Osteocyte (in vitro differentiated cells): ENCODE data around the gene TMEM86B. TPM values are rescaled to one million over a fixed set of nuclear protein-coding genes. Genes with fewer than 3 reads are reported as not detected.

Source experiments
- DNase-seq: peaks from one replicate; pipeline ENCODE4 v3.0.0; 2021; ENCODE audit warnings: mixed read lengths; ENCODE audit not compliant: unreplicated experiment; ENCODE audit errors: extremely low spot score
- H3K27ac Mint-ChIP-seq: one replicate; pipeline ENCODE4 v1.8.0; 2021; ENCODE audit warnings: mild to moderate bottlenecking, mixed read lengths; ENCODE audit not compliant: unreplicated experiment
- H3K27me3 Mint-ChIP-seq: one replicate; pipeline ENCODE4 v1.8.0; 2021; ENCODE audit warnings: mixed read lengths; ENCODE audit not compliant: unreplicated experiment
- H3K36me3 Mint-ChIP-seq: one replicate; pipeline ENCODE4 v1.8.0; 2021; ENCODE audit warnings: mixed read lengths; ENCODE audit not compliant: unreplicated experiment
- H3K4me1 Mint-ChIP-seq: one replicate; pipeline ENCODE4 v1.8.0; 2021; ENCODE audit warnings: mixed read lengths; ENCODE audit not compliant: unreplicated experiment
- H3K4me3 Mint-ChIP-seq: one replicate; pipeline ENCODE4 v1.8.0; 2021; ENCODE audit warnings: mild to moderate bottlenecking, moderate library complexity, mixed read lengths; ENCODE audit not compliant: unreplicated experiment
- H3K9me3 Mint-ChIP-seq: one replicate; pipeline ENCODE4 v1.8.0; 2021; ENCODE audit warnings: mixed read lengths; ENCODE audit not compliant: unreplicated experiment
- CTCF ChIP-seq: fragments of 200-600 bp; sonication (generic); IDR thresholded peaks from 2 replicates; pipeline ENCODE4 v1.5.0; 2021; ENCODE audit warnings: antibody characterized with exemption, mild to moderate bottlenecking, moderate library complexity
- total RNA-seq: library from RNA; stranded (reverse); gene quantifications from 2 replicates; pipeline ENCODE4 v1.2.1, GENCODE V29; 2021

Gene TMEM86B
- total RNA-seq, 1 donor from 2014 or later, result 3.2 TPM

GRCh38 chr19:55216461-55217198 lies 11.9 kb downstream of the TMEM86B start:
- Mint-ChIP-seq H3K27me3 (no peaks in the 10 kb centered on the region), H3K4me3 (peak overlapping the region; percentile 87), H3K27ac (peak overlapping the region; percentile 94), H3K36me3 (no peaks in the 10 kb centered on the region), H3K4me1 (peaks cover 19% of the 10 kb centered on the region), H3K9me3 (peaks cover 14% of the 10 kb centered on the region)
- TF ChIP-seq CTCF, result no peak
- DNase-seq, result peak; percentile 93

- no peak for DNase-seq
- H3K27ac Mint-ChIP-seq, result no peak overlapping the region
- H3K27me3 Mint-ChIP-seq, result no peaks in the 10 kb centered on the region
- no peaks in the 10 kb centered on the region for H3K36me3 Mint-ChIP-seq
- peaks cover 35% of the 10 kb centered on the region for H3K4me1 Mint-ChIP-seq
- peaks cover 6% of the 10 kb centered on the region for H3K9me3 Mint-ChIP-seq
- no peak overlapping the region for H3K4me3 Mint-ChIP-seq
- no peak for TF ChIP-seq CTCF
Observed at GRCh38 chr19:55213547-55213946, 15.0 kb downstream of the TMEM86B start.

- Mint-ChIP-seq H3K4me3 (no peak overlapping the region), H3K27me3 (no peaks in the 10 kb centered on the region), H3K9me3 (peaks cover 6% of the 10 kb centered on the region), H3K36me3 (no peaks in the 10 kb centered on the region), H3K4me1 (peaks cover 33% of the 10 kb centered on the region), H3K27ac (no peak overlapping the region)
- TF ChIP-seq CTCF, result peak; percentile 18
- DNase-seq, result no peak
Observed at GRCh38 chr19:55212447-55212846, 16.1 kb downstream of the TMEM86B start.

- Mint-ChIP-seq H3K4me1 (peaks cover 26% of the 10 kb centered on the region), H3K27ac (peak overlapping the region; percentile 42), H3K36me3 (no peaks in the 10 kb centered on the region), H3K9me3 (peaks cover 6% of the 10 kb centered on the region), H3K4me3 (no peak overlapping the region), H3K27me3 (peaks cover 5% of the 10 kb centered on the region)
- no peak for DNase-seq
- no peak for TF ChIP-seq CTCF
Observed at GRCh38 chr19:55209693-55210472, 18.7 kb downstream of the TMEM86B start.
